GM12874 (cell line): ENCODE data around the gene FBLN2.

ENCODE experiments used
- CTCF ChIP-seq: IDR thresholded peaks from 2 replicates; pipeline ENCODE4 v1.5.1; 2011; ENCODE audit warnings: low read depth, mild to moderate bottlenecking, control low read depth, low read length, moderate library complexity; ENCODE audit not compliant: insufficient read depth

Gene FBLN2

GRCh38 chr3:13611221-13611620 lies 62.3 kb downstream of the FBLN2 start:
- no peak for TF ChIP-seq CTCF

- no peak for TF ChIP-seq CTCF
These were observed 63.9 kb downstream of the FBLN2 start for GRCh38 chr3:13612829-13613228.

GRCh38 chr3:13613343-13614190 lies 64.6 kb downstream of the FBLN2 start:
- TF ChIP-seq CTCF: no peak

GRCh38 chr3:13614607-13615006 lies 65.7 kb downstream of the FBLN2 start:
- TF ChIP-seq CTCF: no peak

- TF ChIP-seq CTCF: no peak
These were observed 66.1 kb downstream of the FBLN2 start for GRCh38 chr3:13615019-13615528.

- TF ChIP-seq CTCF: no peak
These were observed 67.4 kb downstream of the FBLN2 start for GRCh38 chr3:13616359-13616758.

GRCh38 chr3:13617097-13617738 lies 68.3 kb downstream of the FBLN2 start:
- TF ChIP-seq CTCF: no peak
